ENCODE results near the gene TRIM27.
"Not testable (repeated sequence)": the region's sequence is repeated elsewhere in the genome, so short reads cannot be mapped to it uniquely, and the experiment has no call there.

GRCh38 chr6:28866205-28867085 is 57.3 kb downstream of the TRIM27 start:
- not testable (repeated sequence) for TF ChIP-seq CTCF (conservative IDR thresholded peaks at IDR 0.05 in 1 of 2, IDR thresholded peaks at IDR 0.05 in 1 of 2; ENCODE audit: extremely low read depth in 1 of 2, insufficient read depth in 1 of 2, low read depth in 1 of 2, low read length in 2 of 2); EZH2 (IDR thresholded peaks at IDR 0.05; ENCODE audit: borderline replicate concordance, low read length)

Measured in mammary epithelial cell (primary cell).